Right kidney (tissue), 1 donor: Measurements from ENCODE around the gene HMGA1.
"Not testable (repeated sequence)": the region's sequence is repeated elsewhere in the genome, so short reads cannot be mapped to it uniquely, and the experiment has no call there.

ENCODE experiments used
- DNase-seq: peaks from one replicate; pipeline ENCODE4 v3.0.0-alpha.2; 2016

Gene HMGA1

GRCh38 chr6:34238585-34239499 lies 2.2 kb downstream of the HMGA1 start:
- DNase-seq = no peak

- no peak for DNase-seq
Observed at GRCh38 chr6:34239500-34239825, 2.8 kb downstream of the HMGA1 start.

- no peak for DNase-seq
Observed at GRCh38 chr6:34239893-34240292, 3.2 kb downstream of the HMGA1 start.

- no peak for DNase-seq
Observed at GRCh38 chr6:34240329-34241248, 3.9 kb downstream of the HMGA1 start.

- DNase-seq = no peak
Observed at GRCh38 chr6:34241351-34242215, 4.9 kb downstream of the HMGA1 start.

- DNase-seq = no peak
Observed at GRCh38 chr6:34242252-34243130, 5.8 kb downstream of the HMGA1 start.

GRCh38 chr6:34243131-34243771 lies 6.6 kb downstream of the HMGA1 start:
- DNase-seq = no peak

GRCh38 chr6:34243901-34244884 lies 7.5 kb downstream of the HMGA1 start:
- no peak for DNase-seq

GRCh38 chr6:34245032-34245760 lies 8.5 kb downstream of the HMGA1 start:
- not testable (repeated sequence) for DNase-seq

GRCh38 chr6:34245761-34246140 lies 9.1 kb downstream of the HMGA1 start:
- DNase-seq = not testable (repeated sequence)

GRCh38 chr6:34246249-34246562 lies 9.5 kb downstream of the HMGA1 start:
- DNase-seq = no peak

GRCh38 chr6:34246563-34247391 lies 10.1 kb downstream of the HMGA1 start:
- DNase-seq = no peak

GRCh38 chr6:34247481-34248197 lies 11.0 kb downstream of the HMGA1 start:
- no peak for DNase-seq

- no peak for DNase-seq
Observed at GRCh38 chr6:34248198-34248726, 11.6 kb downstream of the HMGA1 start.

GRCh38 chr6:34248727-34249468 lies 12.2 kb downstream of the HMGA1 start, which contains the start of gene SMIM29:
Gene SMIM29, minus strand, starts transcription at chr6:34249006. Its CDS starts 1,215 bp downstream, at chr6:34247791.
- DNase-seq = peak; percentile 96
